PC-9 (cell line): ENCODE results near the gene KRT31. TPM values are rescaled to one million over a fixed set of nuclear protein-coding genes. Genes with fewer than 3 reads are reported as not detected.

Experiments
- BruUV-seq: library from RNA; stranded (reverse); fragments of 400-500 nt; replicated peaks from 2 replicates; lab custom pipeline; 2021; lab: Mats Ljungman, UMichigan
- CTCF ChIA-PET: fragments of 300-600 bp; sonication (Branson Sonifier 250); formaldehyde crosslinking; loops from one replicate; lab custom pipeline; 2022; ENCODE audit warnings: antibody characterized with exemption; lab: Charles Lee
- POLR2A ChIA-PET: fragments of 300-600 bp; sonication (Branson Sonifier 250); formaldehyde crosslinking; loops from one replicate; lab custom pipeline; 2022; ENCODE audit warnings: antibody characterized with exemption; ENCODE audit not compliant: unreplicated experiment; lab: Charles Lee
- DNase-seq, 2 experiments: peaks; one replicate each; pipeline versions ENCODE4 v3.0.0 to v3.0.0-alpha.2; 2015 to 2022; ENCODE audit warnings: mixed read lengths in 1 of 2
- H2AFZ ChIP-seq: fragments of 200-600 bp; sonication (generic); 2 replicates; pipeline ENCODE4 v1.8.1; 2017; ENCODE audit warnings: antibody characterized with exemption
- H3F3A ChIP-seq: fragments of 200-600 bp; sonication (generic); 2 replicates; pipeline ENCODE4 v1.8.1; 2017; ENCODE audit warnings: antibody characterized with exemption, mild to moderate bottlenecking, low read depth; ENCODE audit not compliant: insufficient read depth
- H3K27ac ChIP-seq: fragments of 200-600 bp; sonication (generic); 2 replicates; pipeline ENCODE4 v1.6.1; 2016; ENCODE audit warnings: mixed run types
- H3K27me3 ChIP-seq: fragments of 200-600 bp; sonication (generic); 2 replicates; pipeline ENCODE4 v1.6.1; 2016; ENCODE audit warnings: low read depth, mixed run types; ENCODE audit not compliant: insufficient read depth
- H3K36me3 ChIP-seq: fragments of 200-600 bp; sonication (generic); 2 replicates; pipeline ENCODE4 v1.6.1; 2016; ENCODE audit warnings: low read depth, mixed run types
- H3K4me1 ChIP-seq: fragments of 200-600 bp; sonication (generic); replicated peaks from 2 replicates; pipeline ENCODE4 v1.6.1; 2016; ENCODE audit warnings: mixed run types; ENCODE audit not compliant: insufficient read depth
- H3K4me2 ChIP-seq: fragments of 200-600 bp; sonication (generic); 2 replicates; pipeline ENCODE4 v1.6.1; 2017; ENCODE audit warnings: mixed run types
- H3K4me3 ChIP-seq: fragments of 200-600 bp; sonication (generic); 2 replicates; pipeline ENCODE4 v1.6.1; 2016; ENCODE audit warnings: mixed run types
- H3K79me2 ChIP-seq: fragments of 200-600 bp; sonication (generic); 2 replicates; pipeline ENCODE4 v1.6.1; 2017; ENCODE audit warnings: low read depth, mixed run types
- H3K9me2 ChIP-seq: fragments of 200-600 bp; sonication (generic); 2 replicates; pipeline ENCODE4 v1.8.1; 2017; ENCODE audit warnings: mild to moderate bottlenecking; ENCODE audit not compliant: insufficient read depth
- H3K9me3 ChIP-seq: fragments of 200-600 bp; sonication (generic); 2 replicates; pipeline ENCODE4 v1.8.1; 2016; ENCODE audit warnings: low read depth; ENCODE audit not compliant: insufficient read depth
- H4K20me1 ChIP-seq: fragments of 200-600 bp; sonication (generic); 2 replicates; pipeline ENCODE4 v1.8.1; 2017; ENCODE audit not compliant: insufficient read depth
- CTCF ChIP-seq: fragments of 200-600 bp; sonication (generic); conservative IDR thresholded peaks from 2 replicates; pipeline ENCODE4 v1.6.1; 2017; ENCODE audit warnings: mixed run types, antibody characterized with exemption, mild to moderate bottlenecking, moderate library complexity
- EZH2 ChIP-seq: fragments of 200-600 bp; sonication (generic); IDR thresholded peaks from 2 replicates; pipeline ENCODE4 v1.8.0; 2017; ENCODE audit warnings: antibody characterized with exemption, low read depth
- intact Hi-C: fragments of 100-400 bp; cut with micrococcal nuclease; formaldehyde crosslinking; loops from one replicate; pipeline ENCODE4 v1.10.0; 2022; ENCODE audit not compliant: unreplicated experiment
- total RNA-seq: library from RNA; stranded (reverse); gene quantifications from 2 replicates; pipeline ENCODE4 v1.2.3, GENCODE V29; 2021

The KRT31 gene
- total RNA-seq, 1 experiment from 2014 or later = not detected

- no peaks in the 10 kb centered on the region for H4K20me1 ChIP-seq
- 0 out of 2 replicates have a peak, but pooled peaks cover 2% of the 10 kb centered on the region for H3K9me3 ChIP-seq
- H3K79me2 ChIP-seq = no peaks in the 10 kb centered on the region
- CTCF ChIA-PET = no interaction called here
- H3K4me1 ChIP-seq = peaks cover 26% of the 10 kb centered on the region
- no peaks in the 10 kb centered on the region; the same call in 1 of the 2 replicates for H3F3A ChIP-seq
- no peaks in the 10 kb centered on the region for H3K36me3 ChIP-seq
- intact Hi-C loops = no loop called here
- no peak for DNase-seq
- TF ChIP-seq CTCF (no peak), EZH2 (no peak)
- POLR2A ChIA-PET = interaction anchor here (0.6 to 0.7 kb wide), 2 partner anchors 26 to 33 kb away, joined by 3 read pairs; no protein-coding TSS in a partner anchor
- no TSS peak for BruUV-seq
- H3K27me3 ChIP-seq = no peaks in the 10 kb centered on the region
- no peak overlapping the region for H3K4me3 ChIP-seq
- peak overlapping the region; percentile 22; the same call in 1 of the 2 replicates for H3K27ac ChIP-seq
- no peak overlapping the region for H2AFZ ChIP-seq
- no peaks in the 10 kb centered on the region for H3K9me2 ChIP-seq
- no peak overlapping the region; the same call in 1 of the 2 replicates for H3K4me2 ChIP-seq
Observed at GRCh38 chr17:41377546-41377945, 19.9 kb downstream of the KRT31 start.

- TF ChIP-seq CTCF (no peak), EZH2 (no peak)
- Histone ChIP-seq H3K36me3 (no peaks in the 10 kb centered on the region), H3K9me3 (0 out of 2 replicates have a peak, but pooled peaks cover 6% of the 10 kb centered on the region), H3K27ac (no peak within 1 kb of the TSS), H4K20me1 (no peaks in the 10 kb centered on the region), H3K9me2 (no peaks in the 10 kb centered on the region), H3K4me3 (no peak within 1 kb of the TSS), H3K79me2 (no peaks in the 10 kb centered on the region), H2AFZ (no peak within 1 kb of the TSS), H3K4me2 (no peak within 1 kb of the TSS), H3K4me1 (peaks cover 8% of the 10 kb centered on the region), H3K27me3 (no peaks in the 10 kb centered on the region), H3F3A (0 out of 2 replicates have a peak, but pooled peaks cover 6% of the 10 kb centered on the region)
- no TSS peak for BruUV-seq
- CTCF ChIA-PET = no interaction called here
- POLR2A ChIA-PET = no interaction called here
- intact Hi-C loops = no loop called here
- no peak for DNase-seq
Observed at GRCh38 chr17:41369713-41370112, 27.7 kb downstream of the KRT31 start, which contains the start of gene KRT33B. Gene KRT33B, minus strand, starts transcription at chr17:41369813. Its CDS starts 63 bp downstream, at chr17:41369750.

- Histone ChIP-seq H2AFZ (no peak overlapping the region), H3K27me3 (no peaks in the 10 kb centered on the region), H3K79me2 (no peaks in the 10 kb centered on the region), H3K9me2 (no peaks in the 10 kb centered on the region), H3K4me2 (no peak overlapping the region), H3K27ac (no peak overlapping the region), H3K9me3 (0 out of 2 replicates have a peak, but pooled peaks cover 4% of the 10 kb centered on the region), H3K4me3 (no peak overlapping the region), H3K4me1 (peaks cover 13% of the 10 kb centered on the region), H3F3A (0 out of 2 replicates have a peak, but pooled peaks cover 6% of the 10 kb centered on the region), H4K20me1 (no peaks in the 10 kb centered on the region), H3K36me3 (no peaks in the 10 kb centered on the region)
- ChIA-PET POLR2A (no interaction called here), CTCF (no interaction called here)
- no peak for DNase-seq
- no TSS peak for BruUV-seq
- intact Hi-C loops = no loop called here
- TF ChIP-seq EZH2 (no peak), CTCF (no peak)
Observed at GRCh38 chr17:41369023-41369422, 28.4 kb downstream of the KRT31 start.
